Measurements from ENCODE around the gene SOHLH1.

DNA sequence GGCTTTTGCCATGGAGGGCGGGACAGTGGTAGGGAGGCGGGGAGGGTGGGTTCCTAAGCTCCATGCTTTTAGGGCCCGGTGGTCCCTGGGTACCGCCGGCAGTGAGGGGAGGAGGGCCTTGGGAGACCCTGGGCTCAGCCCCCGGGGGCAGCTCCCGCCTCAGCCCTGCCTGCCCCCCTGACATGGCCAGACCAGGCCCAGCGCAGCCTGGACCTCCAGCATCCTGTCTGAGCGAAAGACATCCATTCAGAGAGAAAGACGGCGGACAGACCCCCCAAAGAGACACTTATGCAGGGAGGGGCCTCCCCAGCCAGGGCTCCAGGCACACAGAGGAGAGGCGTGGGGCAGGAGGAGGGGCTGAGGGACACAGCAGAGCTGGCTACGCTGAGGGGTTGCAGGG, 48.0 kb upstream of the SOHLH1 start:
- TF ChIP-seq, protein P1, sequence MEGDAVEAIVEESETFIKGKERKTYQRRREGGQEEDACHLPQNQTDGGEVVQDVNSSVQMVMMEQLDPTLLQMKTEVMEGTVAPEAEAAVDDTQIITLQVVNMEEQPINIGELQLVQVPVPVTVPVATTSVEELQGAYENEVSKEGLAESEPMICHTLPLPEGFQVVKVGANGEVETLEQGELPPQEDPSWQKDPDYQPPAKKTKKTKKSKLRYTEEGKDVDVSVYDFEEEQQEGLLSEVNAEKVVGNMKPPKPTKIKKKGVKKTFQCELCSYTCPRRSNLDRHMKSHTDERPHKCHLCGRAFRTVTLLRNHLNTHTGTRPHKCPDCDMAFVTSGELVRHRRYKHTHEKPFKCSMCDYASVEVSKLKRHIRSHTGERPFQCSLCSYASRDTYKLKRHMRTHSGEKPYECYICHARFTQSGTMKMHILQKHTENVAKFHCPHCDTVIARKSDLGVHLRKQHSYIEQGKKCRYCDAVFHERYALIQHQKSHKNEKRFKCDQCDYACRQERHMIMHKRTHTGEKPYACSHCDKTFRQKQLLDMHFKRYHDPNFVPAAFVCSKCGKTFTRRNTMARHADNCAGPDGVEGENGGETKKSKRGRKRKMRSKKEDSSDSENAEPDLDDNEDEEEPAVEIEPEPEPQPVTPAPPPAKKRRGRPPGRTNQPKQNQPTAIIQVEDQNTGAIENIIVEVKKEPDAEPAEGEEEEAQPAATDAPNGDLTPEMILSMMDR (IDR thresholded peaks at IDR 0.05; ENCODE audit: low read depth, low read length), result no peak
- no peak for TF ChIP-seq EZH2phosphoT487 (IDR thresholded peaks at IDR 0.05; ENCODE audit: low read depth)
